ENCODE results near the gene GIGYF2.

Gene GIGYF2

GRCh38 chr2:232865165-232865564, 168.0 kb downstream of the GIGYF2 start:
- H3K9me3 ChIP-seq (ENCODE audit: control insufficient read depth, insufficient read depth, low read length), result no peaks in the 10 kb centered on the region
- H3K9ac ChIP-seq (ENCODE audit: low read depth, low read length), result no peak overlapping the region
- 0 out of 2 replicates have a peak, but pooled peaks cover 9% of the 10 kb centered on the region for H3K36me3 ChIP-seq (ENCODE audit: insufficient read depth, low read length)
- no peaks in the 10 kb centered on the region for H3K4me1 ChIP-seq (ENCODE audit: insufficient read depth, low read length)

- Histone ChIP-seq H3K4me1 (ENCODE audit: insufficient read depth, low read length) (no peaks in the 10 kb centered on the region), H3K9ac (ENCODE audit: low read depth, low read length) (no peak overlapping the region), H3K36me3 (ENCODE audit: insufficient read depth, low read length) (0 out of 2 replicates have a peak, but pooled peaks cover 6% of the 10 kb centered on the region), H3K9me3 (ENCODE audit: control insufficient read depth, insufficient read depth, low read length) (no peaks in the 10 kb centered on the region)
These were observed 169.0 kb downstream of the GIGYF2 start for GRCh38 chr2:232866104-232866503.

DNA sequence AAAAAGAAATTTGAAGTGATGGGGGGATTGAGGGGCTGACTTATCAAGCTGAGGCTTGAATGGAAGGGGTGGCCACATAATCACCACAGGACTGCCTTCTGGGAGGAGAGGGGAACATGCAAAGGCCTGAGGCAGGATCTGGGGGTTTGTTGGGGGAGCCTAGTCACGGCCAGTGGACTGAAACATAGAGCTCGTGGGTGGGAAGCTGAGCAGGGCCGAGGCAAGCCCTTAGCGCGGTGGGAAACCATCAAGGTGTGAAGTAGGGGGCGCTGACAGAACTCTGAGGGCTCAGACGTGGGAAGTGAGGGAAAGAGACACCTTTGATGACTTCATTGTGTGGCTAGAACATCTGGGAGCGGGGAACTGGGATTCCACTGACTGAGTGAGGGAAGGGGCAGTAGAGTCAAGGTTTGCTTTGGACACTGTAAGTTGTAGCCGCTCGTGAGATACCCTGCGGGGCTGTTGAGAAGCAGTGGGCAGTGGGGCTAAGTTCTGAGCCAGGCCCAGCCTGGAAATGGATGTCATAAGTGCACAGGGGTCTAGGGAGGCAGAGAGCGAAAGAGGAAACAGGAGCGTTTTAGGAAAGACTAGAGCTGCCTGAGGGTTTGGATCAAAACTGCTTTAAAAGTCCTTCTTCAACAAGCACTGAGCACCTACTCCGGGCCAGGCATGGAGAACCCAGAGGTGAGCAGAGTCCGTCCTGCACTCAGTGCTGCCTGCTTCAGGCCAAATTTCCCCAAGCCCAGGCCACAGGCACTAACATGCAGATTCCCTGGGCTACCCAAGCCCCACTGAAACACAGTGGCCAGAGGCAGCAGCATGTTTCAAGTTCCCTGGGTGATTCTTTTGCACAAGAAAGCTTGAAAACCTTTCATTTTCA, 172.2 kb downstream of the GIGYF2 start:
- 0 out of 2 replicates have a peak, but pooled peaks cover 4% of the 10 kb centered on the region for H3K36me3 ChIP-seq (ENCODE audit: insufficient read depth, low read length)
- H3K9me3 ChIP-seq (ENCODE audit: control insufficient read depth, insufficient read depth, low read length), result no peaks in the 10 kb centered on the region
- no peaks in the 10 kb centered on the region for H3K4me1 ChIP-seq (ENCODE audit: insufficient read depth, low read length)
- H3K9ac ChIP-seq (ENCODE audit: low read depth, low read length), result no peak overlapping the region

DNA sequence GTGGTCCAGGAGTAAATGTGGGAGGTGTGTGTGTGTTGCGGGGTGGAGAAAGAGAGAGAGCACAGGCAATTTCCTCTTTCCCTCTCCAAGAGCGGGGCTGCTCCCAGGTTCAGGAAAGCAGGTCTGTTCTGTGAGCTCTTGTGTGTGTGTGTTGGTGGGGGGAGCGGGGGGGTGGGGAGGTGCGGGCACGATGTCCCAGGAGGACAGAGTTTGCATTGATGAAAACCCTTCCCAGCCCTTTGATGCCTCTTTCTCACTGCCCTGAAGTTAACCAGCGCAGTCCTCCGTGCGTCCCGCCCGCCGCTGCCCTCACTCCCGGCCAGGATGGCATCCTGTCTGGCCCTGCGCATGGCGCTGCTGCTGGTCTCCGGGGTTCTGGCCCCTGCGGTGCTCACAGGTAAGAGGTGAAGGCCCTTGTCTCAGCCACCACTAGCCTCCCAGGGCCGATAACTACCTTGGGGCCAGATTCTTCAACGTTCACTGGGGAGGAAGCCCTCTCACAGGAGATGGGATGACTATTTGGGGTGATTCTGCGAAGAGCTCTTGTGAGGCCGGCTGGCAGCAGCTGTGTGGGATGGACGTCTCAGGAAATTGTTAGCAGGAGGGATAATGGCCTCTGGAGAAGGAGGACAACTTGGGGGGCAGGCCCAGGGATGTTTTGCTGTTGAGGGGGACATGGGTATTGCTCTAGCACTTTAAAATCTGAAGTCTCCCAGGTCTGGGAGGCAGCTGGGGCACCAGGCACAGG, 173.1 kb downstream of the GIGYF2 start, which contains the start of gene SNORC:
Gene SNORC, plus strand, starts transcription at position 247 of the 748 bp plus-strand sequence. Its CDS starts 78 bp downstream, at position 325.
- H3K9ac ChIP-seq (ENCODE audit: low read depth, low read length), result no peak within 1 kb of the TSS
- no peaks in the 10 kb centered on the region for H3K9me3 ChIP-seq (ENCODE audit: control insufficient read depth, insufficient read depth, low read length)
- H3K4me1 ChIP-seq (ENCODE audit: insufficient read depth, low read length), result no peaks in the 10 kb centered on the region
- H3K36me3 ChIP-seq (ENCODE audit: insufficient read depth, low read length), result 0 out of 2 replicates have a peak, but pooled peaks cover 4% of the 10 kb centered on the region

DNA sequence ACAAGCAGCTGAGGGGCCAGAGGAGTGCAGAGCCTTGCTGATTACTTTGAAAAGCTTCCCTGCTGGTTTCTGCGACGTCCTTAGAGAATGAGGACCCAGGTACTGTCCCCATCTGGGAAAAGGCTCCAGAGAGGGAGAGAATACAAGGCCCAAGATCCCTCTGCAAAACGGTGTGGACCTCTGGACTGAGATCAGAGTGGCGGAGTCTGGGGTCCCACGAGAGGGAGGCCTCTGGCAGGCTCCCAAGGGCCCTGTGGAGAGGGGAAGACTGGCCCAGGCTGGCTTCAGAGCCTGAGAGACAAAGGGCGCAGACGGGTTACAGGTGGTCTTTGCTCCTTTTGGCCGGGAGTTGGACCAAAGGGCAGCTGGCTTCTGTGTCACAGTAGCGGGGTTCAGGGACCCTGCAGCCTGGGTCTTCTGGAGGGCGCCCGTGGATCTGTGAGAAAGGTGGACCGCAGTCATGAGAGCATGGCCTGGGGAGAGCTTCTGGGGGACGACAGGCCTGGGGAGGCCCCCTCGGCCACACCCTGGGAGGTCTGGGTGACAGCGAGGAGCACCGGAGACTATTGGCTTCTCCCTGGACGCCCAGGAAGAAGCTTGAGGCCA, 173.7 kb downstream of the GIGYF2 start:
- H3K9me3 ChIP-seq (ENCODE audit: control insufficient read depth, insufficient read depth, low read length), result no peaks in the 10 kb centered on the region
- H3K36me3 ChIP-seq (ENCODE audit: insufficient read depth, low read length), result 0 out of 2 replicates have a peak, but pooled peaks cover under 1% of the 10 kb centered on the region
- no peaks in the 10 kb centered on the region for H3K4me1 ChIP-seq (ENCODE audit: insufficient read depth, low read length)
- no peak overlapping the region for H3K9ac ChIP-seq (ENCODE audit: low read depth, low read length)

DNA sequence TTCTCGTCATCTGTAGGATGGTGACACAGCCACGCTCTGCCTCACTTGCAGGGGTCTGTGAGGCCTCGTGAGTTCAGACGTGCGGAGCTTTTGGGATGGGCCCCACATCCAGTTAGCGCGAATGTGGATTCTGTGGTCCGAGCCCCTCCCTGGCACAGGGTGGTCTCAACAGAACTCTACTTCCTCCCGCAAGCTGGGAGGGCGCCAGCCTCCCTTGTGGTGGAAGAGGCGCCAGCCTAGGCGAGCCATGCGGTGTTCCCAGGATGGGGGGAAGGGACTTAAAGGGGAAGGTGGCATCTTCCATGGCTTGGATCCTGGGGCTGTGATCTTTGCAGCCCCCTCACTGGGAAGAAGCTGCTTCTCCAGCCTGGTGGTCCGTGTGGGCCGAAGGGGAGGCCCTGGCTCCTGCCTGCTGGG, 174.3 kb downstream of the GIGYF2 start:
- Histone ChIP-seq H3K36me3 (ENCODE audit: insufficient read depth, low read length) (no peaks in the 10 kb centered on the region), H3K4me1 (ENCODE audit: insufficient read depth, low read length) (no peaks in the 10 kb centered on the region), H3K9ac (ENCODE audit: low read depth, low read length) (no peak overlapping the region), H3K9me3 (ENCODE audit: control insufficient read depth, insufficient read depth, low read length) (no peaks in the 10 kb centered on the region)

- Histone ChIP-seq H3K36me3 (ENCODE audit: insufficient read depth, low read length) (no peaks in the 10 kb centered on the region), H3K9me3 (ENCODE audit: control insufficient read depth, insufficient read depth, low read length) (no peaks in the 10 kb centered on the region), H3K9ac (ENCODE audit: low read depth, low read length) (no peak overlapping the region), H3K4me1 (ENCODE audit: insufficient read depth, low read length) (no peaks in the 10 kb centered on the region)
These were observed 175.0 kb downstream of the GIGYF2 start for GRCh38 chr2:232871835-232872736.

GRCh38 chr2:232872826-232873225, 175.7 kb downstream of the GIGYF2 start:
- no peak overlapping the region for H3K9ac ChIP-seq (ENCODE audit: low read depth, low read length)
- no peaks in the 10 kb centered on the region for H3K36me3 ChIP-seq (ENCODE audit: insufficient read depth, low read length)
- no peaks in the 10 kb centered on the region for H3K4me1 ChIP-seq (ENCODE audit: insufficient read depth, low read length)
- H3K9me3 ChIP-seq (ENCODE audit: control insufficient read depth, insufficient read depth, low read length), result no peaks in the 10 kb centered on the region

DNA sequence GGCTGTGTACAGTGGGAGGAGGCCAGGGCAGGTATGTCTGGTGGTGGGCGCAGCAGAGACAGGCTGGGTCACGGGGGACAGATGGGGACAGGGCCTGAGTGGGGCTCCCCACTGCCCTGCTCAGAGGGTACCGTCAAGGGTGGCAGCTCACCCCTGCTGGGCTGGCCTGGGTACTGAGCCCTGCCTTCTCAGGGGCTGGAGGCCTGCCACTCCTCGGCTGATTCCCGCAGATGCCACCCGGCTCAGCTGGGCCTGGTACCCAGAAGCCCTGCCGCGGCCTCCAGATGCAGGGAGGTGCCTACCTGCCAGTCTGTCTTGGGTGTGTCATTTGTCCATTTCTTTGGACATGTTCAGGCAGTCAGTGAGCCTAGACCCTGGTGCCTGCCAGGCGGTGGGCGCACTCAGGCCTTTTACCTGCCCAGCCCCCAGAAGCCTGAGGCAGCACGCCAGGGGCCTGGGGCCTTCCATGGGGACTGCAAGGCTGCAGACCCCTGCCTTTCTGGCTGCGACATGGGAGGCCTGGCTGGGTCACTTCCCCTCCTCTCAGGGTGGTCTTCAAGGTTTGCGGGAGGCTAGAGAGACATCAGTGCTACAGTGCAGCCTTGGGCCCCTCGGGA, 176.3 kb downstream of the GIGYF2 start:
- Histone ChIP-seq H3K4me1 (ENCODE audit: insufficient read depth, low read length) (no peaks in the 10 kb centered on the region), H3K9ac (ENCODE audit: low read depth, low read length) (no peak overlapping the region), H3K36me3 (ENCODE audit: insufficient read depth, low read length) (no peaks in the 10 kb centered on the region), H3K9me3 (ENCODE audit: control insufficient read depth, insufficient read depth, low read length) (no peaks in the 10 kb centered on the region)

DNA sequence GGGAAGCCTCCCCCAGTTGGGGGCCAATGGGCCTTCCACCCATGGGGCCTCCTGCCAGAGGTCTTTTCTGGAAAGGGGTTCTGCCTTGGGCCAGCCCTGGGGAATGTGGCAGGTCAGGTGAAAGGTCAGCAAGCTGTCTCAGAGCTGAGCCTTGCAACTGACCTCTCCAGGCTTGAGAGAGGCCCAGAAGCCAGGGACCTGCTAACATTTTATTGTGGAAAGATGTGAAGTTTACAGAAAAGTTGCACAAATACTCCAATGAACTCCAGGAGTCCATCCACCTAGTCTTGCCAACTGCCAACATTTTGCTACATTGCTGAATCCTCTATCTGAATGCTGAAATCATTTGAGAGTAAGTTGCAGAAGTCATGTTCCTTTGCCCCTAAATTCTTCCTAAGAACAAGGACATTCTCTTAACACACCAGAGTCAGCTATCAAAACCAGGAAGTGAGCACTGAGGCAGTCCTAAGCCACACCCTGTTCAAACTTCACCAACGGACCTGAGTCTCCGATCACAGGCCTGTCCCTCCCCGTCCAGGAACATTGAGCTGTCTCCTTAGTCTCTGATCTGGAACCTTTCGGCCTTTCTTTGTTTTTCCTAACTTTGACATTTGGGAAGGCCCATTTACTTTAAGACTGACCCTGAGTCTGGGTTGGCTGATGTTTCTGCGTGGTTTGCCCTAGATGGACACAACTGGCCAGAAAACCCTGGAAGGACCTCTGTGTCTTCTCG, 176.9 kb downstream of the GIGYF2 start:
- no peak overlapping the region for H3K9ac ChIP-seq (ENCODE audit: low read depth, low read length)
- no peaks in the 10 kb centered on the region for H3K36me3 ChIP-seq (ENCODE audit: insufficient read depth, low read length)
- H3K9me3 ChIP-seq (ENCODE audit: control insufficient read depth, insufficient read depth, low read length), result no peaks in the 10 kb centered on the region
- H3K4me1 ChIP-seq (ENCODE audit: insufficient read depth, low read length), result no peaks in the 10 kb centered on the region

DNA sequence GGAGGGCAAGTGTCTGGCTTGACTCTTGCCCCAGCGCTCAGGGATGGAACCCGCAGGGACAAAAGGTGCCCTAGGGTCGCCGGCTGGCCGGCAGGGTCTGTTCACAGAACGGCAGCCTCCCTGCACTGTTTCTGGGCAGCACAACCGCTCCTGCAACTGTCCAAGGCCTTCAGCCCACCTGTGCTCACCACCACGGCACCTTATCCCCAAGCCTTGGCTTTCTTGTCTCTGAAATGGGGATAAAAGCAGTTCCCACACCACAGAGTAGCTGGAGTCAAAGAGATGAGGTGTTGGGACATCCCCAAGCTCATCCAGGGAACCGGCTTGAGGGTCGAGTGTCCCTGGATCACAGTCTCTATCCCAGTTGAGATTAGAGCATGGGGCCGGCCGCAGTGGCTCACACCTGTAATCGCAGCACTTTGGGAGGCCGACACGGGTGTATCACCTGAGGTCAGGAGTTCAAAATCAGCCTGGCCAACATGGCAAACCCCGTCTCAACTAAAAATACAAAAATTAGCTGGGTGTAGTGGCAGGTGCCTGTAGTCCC, 177.6 kb downstream of the GIGYF2 start:
- Histone ChIP-seq H3K9ac (ENCODE audit: low read depth, low read length) (no peak overlapping the region), H3K36me3 (ENCODE audit: insufficient read depth, low read length) (no peaks in the 10 kb centered on the region), H3K9me3 (ENCODE audit: control insufficient read depth, insufficient read depth, low read length) (no peaks in the 10 kb centered on the region), H3K4me1 (ENCODE audit: insufficient read depth, low read length) (no peaks in the 10 kb centered on the region)

DNA sequence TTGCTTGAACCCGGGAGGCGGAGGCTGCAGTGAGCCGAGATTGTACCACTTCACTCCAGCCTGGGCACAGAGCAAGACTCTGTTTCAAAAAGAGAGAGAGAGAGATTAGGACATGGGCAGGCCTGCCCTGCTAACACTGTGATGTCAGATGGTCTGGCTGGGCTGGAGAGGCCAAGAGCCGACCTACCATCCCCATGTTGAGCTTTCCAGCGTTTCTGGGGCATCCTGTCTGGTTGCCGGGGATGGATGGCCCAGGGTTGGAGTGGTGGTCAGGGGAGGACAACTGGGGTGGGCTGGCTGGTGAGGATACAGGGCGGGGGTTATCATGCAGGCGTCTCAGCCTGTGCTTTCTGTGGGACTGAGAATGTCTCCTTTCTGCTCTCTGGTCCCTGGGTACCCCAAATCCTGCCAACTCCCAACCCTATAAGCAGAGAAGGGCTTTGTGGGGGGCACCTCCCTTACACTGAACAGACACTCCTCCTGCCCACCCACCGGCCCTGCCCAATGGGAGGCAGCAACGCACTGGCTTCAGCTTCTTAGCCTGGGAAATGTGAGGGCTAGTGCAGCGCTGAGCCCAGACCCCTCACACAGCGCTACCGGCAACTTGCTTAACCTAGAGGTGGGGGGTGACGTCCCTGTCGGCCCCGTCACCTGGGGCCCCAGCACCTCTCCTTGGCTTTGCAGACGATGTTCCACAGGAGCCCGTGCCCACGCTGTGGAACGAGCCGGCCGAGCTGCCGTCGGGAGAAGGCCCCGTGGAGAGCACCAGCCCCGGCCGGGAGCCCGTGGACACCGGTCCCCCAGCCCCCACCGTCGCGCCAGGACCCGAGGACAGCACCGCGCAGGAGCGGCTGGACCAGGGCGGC, 178.4 kb downstream of the GIGYF2 start:
- Histone ChIP-seq H3K36me3 (ENCODE audit: insufficient read depth, low read length) (no peaks in the 10 kb centered on the region), H3K9me3 (ENCODE audit: control insufficient read depth, insufficient read depth, low read length) (no peaks in the 10 kb centered on the region), H3K4me1 (ENCODE audit: insufficient read depth, low read length) (no peaks in the 10 kb centered on the region), H3K9ac (ENCODE audit: low read depth, low read length) (peak overlapping the region; percentile 43; the same call in 1 of the 2 replicates)

All from ES-I3 (cell line).